Esophagus squamous epithelium (tissue), 4 donors: ENCODE results near the gene F2RL1.

Source experiments
- POLR2A ChIP-seq, 4 donors: fragments of 450-650 bp; IDR thresholded peaks; one replicate each; pipeline ENCODE4 v1.6.1; 2017; ENCODE audit warnings: antibody characterized with exemption in 4 of 4, mild to moderate bottlenecking in 4 of 4, moderate library complexity in 3 of 4
- TF ChIP-seq, protein P1 (sequence below), 6 experiments: fragments of 450-650 bp in 4 of 6; fragments of 200-600 bp in 2 of 6; sonication (generic) in 2 of 6; IDR thresholded peaks; one replicate each; pipeline ENCODE4 v1.5.1; 2016 to 2019; ENCODE audit warnings: antibody characterized with exemption in 6 of 6, mild to moderate bottlenecking in 4 of 6, moderate library complexity in 4 of 6

- TF ChIP-seq, protein P1, sequence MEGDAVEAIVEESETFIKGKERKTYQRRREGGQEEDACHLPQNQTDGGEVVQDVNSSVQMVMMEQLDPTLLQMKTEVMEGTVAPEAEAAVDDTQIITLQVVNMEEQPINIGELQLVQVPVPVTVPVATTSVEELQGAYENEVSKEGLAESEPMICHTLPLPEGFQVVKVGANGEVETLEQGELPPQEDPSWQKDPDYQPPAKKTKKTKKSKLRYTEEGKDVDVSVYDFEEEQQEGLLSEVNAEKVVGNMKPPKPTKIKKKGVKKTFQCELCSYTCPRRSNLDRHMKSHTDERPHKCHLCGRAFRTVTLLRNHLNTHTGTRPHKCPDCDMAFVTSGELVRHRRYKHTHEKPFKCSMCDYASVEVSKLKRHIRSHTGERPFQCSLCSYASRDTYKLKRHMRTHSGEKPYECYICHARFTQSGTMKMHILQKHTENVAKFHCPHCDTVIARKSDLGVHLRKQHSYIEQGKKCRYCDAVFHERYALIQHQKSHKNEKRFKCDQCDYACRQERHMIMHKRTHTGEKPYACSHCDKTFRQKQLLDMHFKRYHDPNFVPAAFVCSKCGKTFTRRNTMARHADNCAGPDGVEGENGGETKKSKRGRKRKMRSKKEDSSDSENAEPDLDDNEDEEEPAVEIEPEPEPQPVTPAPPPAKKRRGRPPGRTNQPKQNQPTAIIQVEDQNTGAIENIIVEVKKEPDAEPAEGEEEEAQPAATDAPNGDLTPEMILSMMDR (IDR thresholded peaks at IDR 0.05), result no peak
- no peak for TF ChIP-seq POLR2A (IDR thresholded peaks at IDR 0.05)
Observed at GRCh38 chr5:76870046-76870445, 51.2 kb downstream of the F2RL1 start.
